Measurements from ENCODE around the gene ZCCHC14.

The ZCCHC14 gene

DNA sequence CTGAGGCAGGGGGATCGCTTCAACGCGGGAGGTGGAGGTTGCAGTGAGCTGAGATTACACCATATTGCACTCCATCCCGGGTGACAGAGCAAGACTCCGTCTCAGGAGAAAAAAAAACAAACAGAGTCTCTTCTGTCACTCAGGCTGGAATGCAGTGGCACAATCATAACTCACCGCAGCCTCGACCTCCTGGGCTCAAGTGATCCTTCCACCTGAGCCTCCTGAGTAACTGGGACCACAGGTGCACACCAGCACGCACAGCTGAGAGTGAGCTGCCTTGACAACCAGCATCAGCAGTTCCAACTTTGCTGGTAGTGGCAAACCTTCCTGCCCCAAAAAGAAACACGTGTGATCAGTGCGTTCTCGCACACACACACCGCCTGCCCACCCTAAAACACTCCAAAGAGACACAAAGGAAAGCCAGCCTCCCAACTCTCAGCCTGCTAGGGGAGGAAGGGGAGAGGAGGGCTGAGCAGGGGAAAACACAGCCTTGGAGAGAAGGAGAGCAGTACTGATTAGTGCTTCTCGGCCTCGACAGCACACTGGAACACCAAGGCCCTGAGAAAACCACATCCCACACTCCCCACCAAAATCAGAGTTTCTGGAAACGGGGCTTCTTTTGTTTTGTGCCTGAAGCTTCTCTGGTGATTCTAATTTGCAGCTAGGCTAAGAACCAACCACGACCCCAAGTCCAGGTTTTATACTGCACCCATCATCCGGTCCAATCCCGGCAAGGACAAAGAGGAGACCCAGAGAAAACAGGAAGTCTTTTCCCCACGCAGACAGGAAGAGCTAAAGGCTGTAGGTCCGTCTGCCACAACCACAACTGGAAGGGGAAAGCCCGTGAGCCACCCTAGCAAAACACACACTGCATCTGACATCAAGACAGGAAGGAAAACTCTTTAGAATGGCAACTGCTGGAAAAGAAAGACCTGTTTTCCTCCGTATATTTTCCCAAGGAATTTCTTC lies 28.8 kb downstream of the ZCCHC14 start:
- peak overlapping the region; percentile 77 for H3K4me3 Mint-ChIP-seq
- H3K27ac Mint-ChIP-seq: peak overlapping the region; percentile 94
- H3K27me3 Mint-ChIP-seq: no peaks in the 10 kb centered on the region
- no peaks in the 10 kb centered on the region for H3K9me3 Mint-ChIP-seq
- no peaks in the 10 kb centered on the region for H3K36me3 Mint-ChIP-seq
- peaks cover 52% of the 10 kb centered on the region for H3K4me1 Mint-ChIP-seq

- no peak overlapping the region for H3K4me3 Mint-ChIP-seq
- H3K27me3 Mint-ChIP-seq: no peaks in the 10 kb centered on the region
- H3K36me3 Mint-ChIP-seq: no peaks in the 10 kb centered on the region
- H3K9me3 Mint-ChIP-seq: no peaks in the 10 kb centered on the region
- H3K4me1 Mint-ChIP-seq: peaks cover 56% of the 10 kb centered on the region
- peak overlapping the region; percentile 23 for H3K27ac Mint-ChIP-seq
These were observed 31.3 kb downstream of the ZCCHC14 start for GRCh38 chr16:87461466-87461991.

GRCh38 chr16:87460936-87461335 lies 31.9 kb downstream of the ZCCHC14 start:
- Mint-ChIP-seq H3K27me3 (no peaks in the 10 kb centered on the region), H3K9me3 (no peaks in the 10 kb centered on the region), H3K4me1 (peaks cover 50% of the 10 kb centered on the region), H3K4me3 (no peak overlapping the region), H3K36me3 (no peaks in the 10 kb centered on the region), H3K27ac (no peak overlapping the region)

GRCh38 chr16:87459833-87460232 lies 33.0 kb downstream of the ZCCHC14 start:
- Mint-ChIP-seq H3K36me3 (no peaks in the 10 kb centered on the region), H3K4me3 (no peak overlapping the region), H3K4me1 (peaks cover 40% of the 10 kb centered on the region), H3K27ac (no peak overlapping the region), H3K9me3 (no peaks in the 10 kb centered on the region), H3K27me3 (no peaks in the 10 kb centered on the region)

DNA sequence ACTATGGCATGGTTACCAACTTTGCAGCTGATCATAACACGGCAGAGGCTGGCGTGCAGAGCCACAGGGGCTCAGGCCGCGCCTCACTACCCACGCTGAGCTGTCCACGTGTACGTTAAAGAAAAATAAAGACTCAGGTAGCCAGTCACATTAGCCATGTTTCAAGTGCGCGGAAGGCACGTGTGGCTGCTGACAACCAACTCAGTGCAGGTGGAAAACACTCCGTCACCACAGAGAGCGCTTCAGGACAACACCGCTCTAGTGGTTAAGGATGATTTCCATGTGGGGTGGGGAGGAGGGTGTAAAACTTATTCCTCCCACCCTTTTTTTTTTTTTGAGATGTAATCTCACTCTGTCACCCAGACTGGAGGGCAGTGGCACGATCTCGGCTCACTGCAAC lies 33.8 kb downstream of the ZCCHC14 start:
- Mint-ChIP-seq H3K27me3 (no peaks in the 10 kb centered on the region), H3K4me1 (peaks cover 38% of the 10 kb centered on the region), H3K27ac (no peak overlapping the region), H3K9me3 (no peaks in the 10 kb centered on the region), H3K36me3 (no peaks in the 10 kb centered on the region), H3K4me3 (no peak overlapping the region)

DNA sequence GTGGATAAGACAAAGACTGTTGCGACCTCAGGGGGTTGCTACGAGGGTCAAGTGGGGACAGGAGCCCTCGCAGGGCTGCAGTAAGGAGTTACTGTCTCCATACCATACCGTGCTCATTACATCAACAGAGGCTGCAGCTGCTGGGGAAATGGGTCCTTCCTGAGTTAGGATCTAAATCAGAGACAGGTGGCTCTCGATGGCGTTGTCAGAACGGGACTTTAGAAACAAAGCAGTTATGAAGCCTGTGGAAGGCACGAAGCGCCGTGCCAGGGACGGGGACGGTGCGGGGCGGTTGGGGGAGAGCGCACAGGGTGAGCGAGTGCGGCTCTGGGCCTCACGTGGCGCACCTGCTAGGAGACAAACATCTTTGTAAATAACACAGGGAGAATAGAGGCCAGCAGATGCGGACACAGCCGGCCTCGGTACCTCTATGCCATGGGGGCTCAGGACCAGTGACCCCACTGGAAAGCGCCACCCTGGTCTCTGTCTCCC lies 34.4 kb downstream of the ZCCHC14 start:
- no peak overlapping the region for H3K4me3 Mint-ChIP-seq
- no peaks in the 10 kb centered on the region for H3K36me3 Mint-ChIP-seq
- H3K27ac Mint-ChIP-seq: no peak overlapping the region
- no peaks in the 10 kb centered on the region for H3K27me3 Mint-ChIP-seq
- no peaks in the 10 kb centered on the region for H3K9me3 Mint-ChIP-seq
- H3K4me1 Mint-ChIP-seq: peaks cover 36% of the 10 kb centered on the region

- peaks cover 34% of the 10 kb centered on the region for H3K4me1 Mint-ChIP-seq
- no peaks in the 10 kb centered on the region for H3K27me3 Mint-ChIP-seq
- H3K9me3 Mint-ChIP-seq: no peaks in the 10 kb centered on the region
- no peaks in the 10 kb centered on the region for H3K36me3 Mint-ChIP-seq
- H3K4me3 Mint-ChIP-seq: no peak overlapping the region
- H3K27ac Mint-ChIP-seq: peak overlapping the region; percentile 89
These were observed 35.0 kb downstream of the ZCCHC14 start for GRCh38 chr16:87457709-87458423.

GRCh38 chr16:87457061-87457611 lies 35.7 kb downstream of the ZCCHC14 start:
- Mint-ChIP-seq H3K36me3 (no peaks in the 10 kb centered on the region), H3K27ac (peak overlapping the region; percentile 89), H3K4me3 (no peak overlapping the region), H3K4me1 (peaks cover 37% of the 10 kb centered on the region), H3K27me3 (no peaks in the 10 kb centered on the region), H3K9me3 (no peaks in the 10 kb centered on the region)

GRCh38 chr16:87454391-87454790 lies 38.4 kb downstream of the ZCCHC14 start:
- Mint-ChIP-seq H3K4me1 (peaks cover 31% of the 10 kb centered on the region), H3K9me3 (no peaks in the 10 kb centered on the region), H3K27ac (peak overlapping the region; percentile 46), H3K4me3 (no peak overlapping the region), H3K36me3 (peaks cover 3% of the 10 kb centered on the region), H3K27me3 (no peaks in the 10 kb centered on the region)

GRCh38 chr16:87453326-87453725 lies 39.5 kb downstream of the ZCCHC14 start:
- Mint-ChIP-seq H3K27ac (no peak overlapping the region), H3K36me3 (peaks cover 9% of the 10 kb centered on the region), H3K4me1 (peaks cover 31% of the 10 kb centered on the region), H3K9me3 (no peaks in the 10 kb centered on the region), H3K4me3 (no peak overlapping the region), H3K27me3 (no peaks in the 10 kb centered on the region)

- H3K27ac Mint-ChIP-seq: no peak overlapping the region
- no peaks in the 10 kb centered on the region for H3K27me3 Mint-ChIP-seq
- H3K9me3 Mint-ChIP-seq: no peaks in the 10 kb centered on the region
- peaks cover 19% of the 10 kb centered on the region for H3K4me1 Mint-ChIP-seq
- no peak overlapping the region for H3K4me3 Mint-ChIP-seq
- H3K36me3 Mint-ChIP-seq: peaks cover 19% of the 10 kb centered on the region
These were observed 41.1 kb downstream of the ZCCHC14 start for GRCh38 chr16:87451563-87452210.

GRCh38 chr16:87448866-87449265 lies 44.0 kb downstream of the ZCCHC14 start:
- Mint-ChIP-seq H3K27me3 (no peaks in the 10 kb centered on the region), H3K27ac (no peak overlapping the region), H3K4me3 (no peak overlapping the region), H3K36me3 (peaks cover 28% of the 10 kb centered on the region), H3K4me1 (peaks cover 12% of the 10 kb centered on the region), H3K9me3 (no peaks in the 10 kb centered on the region)

- Mint-ChIP-seq H3K36me3 (peaks cover 28% of the 10 kb centered on the region), H3K27me3 (no peaks in the 10 kb centered on the region), H3K4me3 (no peak overlapping the region), H3K4me1 (peaks cover 6% of the 10 kb centered on the region), H3K27ac (no peak overlapping the region), H3K9me3 (no peaks in the 10 kb centered on the region)
These were observed 45.5 kb downstream of the ZCCHC14 start for GRCh38 chr16:87447323-87447722.

DNA sequence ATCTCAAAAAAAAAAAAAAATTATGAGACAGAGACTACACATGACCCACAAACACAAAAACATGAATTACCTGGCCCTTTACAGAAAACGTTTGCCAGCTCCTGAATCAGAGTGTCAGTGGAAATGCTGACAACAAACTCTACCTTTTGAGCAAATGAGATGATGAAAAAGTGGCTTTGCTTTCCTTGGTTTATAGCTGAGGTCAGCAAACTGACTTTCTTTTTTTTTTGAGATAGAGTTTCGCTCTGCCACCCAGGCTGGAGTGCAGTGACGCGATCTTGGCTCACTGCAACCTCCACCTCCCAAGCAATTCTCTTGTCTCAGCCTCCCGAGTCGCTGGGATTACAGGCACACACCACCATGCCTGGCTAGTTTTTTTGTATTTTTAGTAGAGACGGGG lies 46.3 kb downstream of the ZCCHC14 start:
- no peaks in the 10 kb centered on the region for H3K9me3 Mint-ChIP-seq

DNA sequence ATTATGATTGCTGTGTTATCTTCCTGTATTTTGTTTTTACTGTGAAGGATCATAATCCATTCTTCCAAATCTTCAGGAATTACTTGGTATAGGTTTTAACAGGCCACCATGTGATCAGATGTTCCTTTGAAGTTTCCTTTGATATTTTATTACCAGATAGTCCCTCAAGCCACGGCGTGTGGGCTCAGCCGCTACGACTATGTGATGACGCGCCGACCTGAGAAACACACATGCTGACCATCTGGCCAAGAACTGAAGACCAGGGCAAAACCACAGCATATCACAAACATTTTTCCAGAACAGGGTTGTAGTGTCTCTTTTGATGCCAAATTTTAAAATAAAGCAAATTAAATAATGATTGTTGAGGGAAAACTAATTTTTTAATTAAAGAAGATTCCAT lies 47.3 kb downstream of the ZCCHC14 start:
- Mint-ChIP-seq H3K4me1 (peaks cover 3% of the 10 kb centered on the region), H3K27me3 (no peaks in the 10 kb centered on the region), H3K9me3 (no peaks in the 10 kb centered on the region), H3K4me3 (no peak overlapping the region), H3K36me3 (peaks cover 32% of the 10 kb centered on the region), H3K27ac (no peak overlapping the region)

More for the DNA sequence above, 46.3 kb downstream of the ZCCHC14 start:
- no peak overlapping the region for H3K27ac Mint-ChIP-seq
- peaks cover 2% of the 10 kb centered on the region for H3K4me1 Mint-ChIP-seq
- no peaks in the 10 kb centered on the region for H3K27me3 Mint-ChIP-seq
- no peak overlapping the region for H3K4me3 Mint-ChIP-seq
- peaks cover 31% of the 10 kb centered on the region for H3K36me3 Mint-ChIP-seq

Data from activated naive CD4-positive, alpha-beta T cell treated with anti-CD3 and anti-CD28 coated beads, Interleukin-2, amount 50 U/mL, for 24 hours (primary cell).